ENCODE data around the gene SYNE1. TPM values are rescaled to one million over a fixed set of nuclear protein-coding genes. Genes with fewer than 3 reads are reported as not detected.

The SYNE1 gene
- total and polyA plus RNA-seq, 2 of the 8 experiments (the other 6 are each of a cell fraction or from before 2014, with no cell fraction given) = 2.8 to 5.5 TPM

DNA sequence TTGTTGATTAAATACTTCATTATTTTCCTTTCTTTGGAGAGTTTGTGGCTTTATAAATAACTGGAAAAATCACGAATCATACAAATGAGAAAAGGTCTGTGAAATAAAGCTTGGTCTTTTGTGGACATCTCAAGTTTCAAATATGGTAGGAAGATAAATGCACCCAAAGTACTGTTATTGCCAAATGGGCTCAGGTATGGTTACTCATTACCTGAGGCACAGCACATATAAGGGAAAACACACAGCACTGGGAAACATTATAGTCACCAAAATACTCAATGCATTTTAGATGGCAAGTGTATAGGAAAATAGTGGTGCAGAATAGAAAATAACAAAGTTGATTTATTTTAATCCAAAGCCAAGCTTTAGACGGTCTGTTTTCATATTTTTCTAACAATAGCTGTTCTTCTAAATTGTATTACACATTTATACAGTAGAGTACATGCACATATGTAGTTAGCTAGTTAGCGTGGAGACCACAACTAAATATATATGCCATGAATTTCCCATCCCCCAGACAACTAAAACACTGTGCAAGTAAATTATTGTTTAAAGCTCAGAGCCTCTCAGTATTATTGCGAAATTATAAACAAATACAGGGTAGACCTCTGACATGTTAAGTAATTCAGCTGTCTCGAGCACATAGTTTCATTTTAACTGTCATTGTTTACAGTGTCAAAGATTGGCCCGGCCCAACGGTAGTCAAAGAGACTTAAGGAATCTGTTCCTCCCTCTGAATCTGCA is 336.0 kb downstream of the SYNE1 start (continued):
- TF ChIP-seq, protein P1, sequence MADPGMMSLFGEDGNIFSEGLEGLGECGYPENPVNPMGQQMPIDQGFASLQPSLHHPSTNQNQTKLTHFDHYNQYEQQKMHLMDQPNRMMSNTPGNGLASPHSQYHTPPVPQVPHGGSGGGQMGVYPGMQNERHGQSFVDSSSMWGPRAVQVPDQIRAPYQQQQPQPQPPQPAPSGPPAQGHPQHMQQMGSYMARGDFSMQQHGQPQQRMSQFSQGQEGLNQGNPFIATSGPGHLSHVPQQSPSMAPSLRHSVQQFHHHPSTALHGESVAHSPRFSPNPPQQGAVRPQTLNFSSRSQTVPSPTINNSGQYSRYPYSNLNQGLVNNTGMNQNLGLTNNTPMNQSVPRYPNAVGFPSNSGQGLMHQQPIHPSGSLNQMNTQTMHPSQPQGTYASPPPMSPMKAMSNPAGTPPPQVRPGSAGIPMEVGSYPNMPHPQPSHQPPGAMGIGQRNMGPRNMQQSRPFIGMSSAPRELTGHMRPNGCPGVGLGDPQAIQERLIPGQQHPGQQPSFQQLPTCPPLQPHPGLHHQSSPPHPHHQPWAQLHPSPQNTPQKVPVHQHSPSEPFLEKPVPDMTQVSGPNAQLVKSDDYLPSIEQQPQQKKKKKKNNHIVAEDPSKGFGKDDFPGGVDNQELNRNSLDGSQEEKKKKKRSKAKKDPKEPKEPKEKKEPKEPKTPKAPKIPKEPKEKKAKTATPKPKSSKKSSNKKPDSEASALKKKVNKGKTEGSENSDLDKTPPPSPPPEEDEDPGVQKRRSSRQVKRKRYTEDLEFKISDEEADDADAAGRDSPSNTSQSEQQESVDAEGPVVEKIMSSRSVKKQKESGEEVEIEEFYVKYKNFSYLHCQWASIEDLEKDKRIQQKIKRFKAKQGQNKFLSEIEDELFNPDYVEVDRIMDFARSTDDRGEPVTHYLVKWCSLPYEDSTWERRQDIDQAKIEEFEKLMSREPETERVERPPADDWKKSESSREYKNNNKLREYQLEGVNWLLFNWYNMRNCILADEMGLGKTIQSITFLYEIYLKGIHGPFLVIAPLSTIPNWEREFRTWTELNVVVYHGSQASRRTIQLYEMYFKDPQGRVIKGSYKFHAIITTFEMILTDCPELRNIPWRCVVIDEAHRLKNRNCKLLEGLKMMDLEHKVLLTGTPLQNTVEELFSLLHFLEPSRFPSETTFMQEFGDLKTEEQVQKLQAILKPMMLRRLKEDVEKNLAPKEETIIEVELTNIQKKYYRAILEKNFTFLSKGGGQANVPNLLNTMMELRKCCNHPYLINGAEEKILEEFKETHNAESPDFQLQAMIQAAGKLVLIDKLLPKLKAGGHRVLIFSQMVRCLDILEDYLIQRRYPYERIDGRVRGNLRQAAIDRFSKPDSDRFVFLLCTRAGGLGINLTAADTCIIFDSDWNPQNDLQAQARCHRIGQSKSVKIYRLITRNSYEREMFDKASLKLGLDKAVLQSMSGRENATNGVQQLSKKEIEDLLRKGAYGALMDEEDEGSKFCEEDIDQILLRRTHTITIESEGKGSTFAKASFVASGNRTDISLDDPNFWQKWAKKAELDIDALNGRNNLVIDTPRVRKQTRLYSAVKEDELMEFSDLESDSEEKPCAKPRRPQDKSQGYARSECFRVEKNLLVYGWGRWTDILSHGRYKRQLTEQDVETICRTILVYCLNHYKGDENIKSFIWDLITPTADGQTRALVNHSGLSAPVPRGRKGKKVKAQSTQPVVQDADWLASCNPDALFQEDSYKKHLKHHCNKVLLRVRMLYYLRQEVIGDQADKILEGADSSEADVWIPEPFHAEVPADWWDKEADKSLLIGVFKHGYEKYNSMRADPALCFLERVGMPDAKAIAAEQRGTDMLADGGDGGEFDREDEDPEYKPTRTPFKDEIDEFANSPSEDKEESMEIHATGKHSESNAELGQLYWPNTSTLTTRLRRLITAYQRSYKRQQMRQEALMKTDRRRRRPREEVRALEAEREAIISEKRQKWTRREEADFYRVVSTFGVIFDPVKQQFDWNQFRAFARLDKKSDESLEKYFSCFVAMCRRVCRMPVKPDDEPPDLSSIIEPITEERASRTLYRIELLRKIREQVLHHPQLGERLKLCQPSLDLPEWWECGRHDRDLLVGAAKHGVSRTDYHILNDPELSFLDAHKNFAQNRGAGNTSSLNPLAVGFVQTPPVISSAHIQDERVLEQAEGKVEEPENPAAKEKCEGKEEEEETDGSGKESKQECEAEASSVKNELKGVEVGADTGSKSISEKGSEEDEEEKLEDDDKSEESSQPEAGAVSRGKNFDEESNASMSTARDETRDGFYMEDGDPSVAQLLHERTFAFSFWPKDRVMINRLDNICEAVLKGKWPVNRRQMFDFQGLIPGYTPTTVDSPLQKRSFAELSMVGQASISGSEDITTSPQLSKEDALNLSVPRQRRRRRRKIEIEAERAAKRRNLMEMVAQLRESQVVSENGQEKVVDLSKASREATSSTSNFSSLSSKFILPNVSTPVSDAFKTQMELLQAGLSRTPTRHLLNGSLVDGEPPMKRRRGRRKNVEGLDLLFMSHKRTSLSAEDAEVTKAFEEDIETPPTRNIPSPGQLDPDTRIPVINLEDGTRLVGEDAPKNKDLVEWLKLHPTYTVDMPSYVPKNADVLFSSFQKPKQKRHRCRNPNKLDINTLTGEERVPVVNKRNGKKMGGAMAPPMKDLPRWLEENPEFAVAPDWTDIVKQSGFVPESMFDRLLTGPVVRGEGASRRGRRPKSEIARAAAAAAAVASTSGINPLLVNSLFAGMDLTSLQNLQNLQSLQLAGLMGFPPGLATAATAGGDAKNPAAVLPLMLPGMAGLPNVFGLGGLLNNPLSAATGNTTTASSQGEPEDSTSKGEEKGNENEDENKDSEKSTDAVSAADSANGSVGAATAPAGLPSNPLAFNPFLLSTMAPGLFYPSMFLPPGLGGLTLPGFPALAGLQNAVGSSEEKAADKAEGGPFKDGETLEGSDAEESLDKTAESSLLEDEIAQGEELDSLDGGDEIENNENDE (IDR thresholded peaks at IDR 0.05; ENCODE audit: insufficient replicate concordance, low read length) = no peak
- TF ChIP-seq CTBP2 (IDR thresholded peaks at IDR 0.05; ENCODE audit: borderline replicate concordance, insufficient read depth, insufficient read length, low read length) = no peak
- no peak for TF ChIP-seq EP300 (IDR thresholded peaks at IDR 0.05; ENCODE audit: borderline replicate concordance in 1 of 2, low read depth in 2 of 2, low read length in 2 of 2)
- TF ChIP-seq, protein P2, sequence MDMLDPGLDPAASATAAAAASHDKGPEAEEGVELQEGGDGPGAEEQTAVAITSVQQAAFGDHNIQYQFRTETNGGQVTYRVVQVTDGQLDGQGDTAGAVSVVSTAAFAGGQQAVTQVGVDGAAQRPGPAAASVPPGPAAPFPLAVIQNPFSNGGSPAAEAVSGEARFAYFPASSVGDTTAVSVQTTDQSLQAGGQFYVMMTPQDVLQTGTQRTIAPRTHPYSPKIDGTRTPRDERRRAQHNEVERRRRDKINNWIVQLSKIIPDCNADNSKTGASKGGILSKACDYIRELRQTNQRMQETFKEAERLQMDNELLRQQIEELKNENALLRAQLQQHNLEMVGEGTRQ (IDR thresholded peaks at IDR 0.05; ENCODE audit: low read length) = no peak

All from H1 (cell line).